Osteocyte (in vitro differentiated cells): ENCODE measurements around the gene PSAPL1. TPM values are rescaled to one million over a fixed set of nuclear protein-coding genes. Genes with fewer than 3 reads are reported as not detected.

Experiments
- DNase-seq: peaks from one replicate; pipeline ENCODE4 v3.0.0; 2021; ENCODE audit warnings: mixed read lengths; ENCODE audit not compliant: unreplicated experiment; ENCODE audit errors: extremely low spot score
- H3K27ac Mint-ChIP-seq: one replicate; pipeline ENCODE4 v1.8.0; 2021; ENCODE audit warnings: mild to moderate bottlenecking, mixed read lengths; ENCODE audit not compliant: unreplicated experiment
- H3K27me3 Mint-ChIP-seq: one replicate; pipeline ENCODE4 v1.8.0; 2021; ENCODE audit warnings: mixed read lengths; ENCODE audit not compliant: unreplicated experiment
- H3K36me3 Mint-ChIP-seq: one replicate; pipeline ENCODE4 v1.8.0; 2021; ENCODE audit warnings: mixed read lengths; ENCODE audit not compliant: unreplicated experiment
- H3K4me1 Mint-ChIP-seq: one replicate; pipeline ENCODE4 v1.8.0; 2021; ENCODE audit warnings: mixed read lengths; ENCODE audit not compliant: unreplicated experiment
- H3K4me3 Mint-ChIP-seq: one replicate; pipeline ENCODE4 v1.8.0; 2021; ENCODE audit warnings: mild to moderate bottlenecking, moderate library complexity, mixed read lengths; ENCODE audit not compliant: unreplicated experiment
- H3K9me3 Mint-ChIP-seq: one replicate; pipeline ENCODE4 v1.8.0; 2021; ENCODE audit warnings: mixed read lengths; ENCODE audit not compliant: unreplicated experiment
- total RNA-seq: library from RNA; stranded (reverse); gene quantifications from 2 replicates; pipeline ENCODE4 v1.2.1, GENCODE V29; 2021
- TF ChIP-seq, protein P1 (sequence below): fragments of 200-600 bp; sonication (generic); IDR thresholded peaks from 2 replicates; pipeline ENCODE4 v1.5.0; 2021; ENCODE audit warnings: antibody characterized with exemption, mild to moderate bottlenecking, moderate library complexity

PSAPL1 gene
- total RNA-seq, 1 donor from 2014 or later: not detected

DNA sequence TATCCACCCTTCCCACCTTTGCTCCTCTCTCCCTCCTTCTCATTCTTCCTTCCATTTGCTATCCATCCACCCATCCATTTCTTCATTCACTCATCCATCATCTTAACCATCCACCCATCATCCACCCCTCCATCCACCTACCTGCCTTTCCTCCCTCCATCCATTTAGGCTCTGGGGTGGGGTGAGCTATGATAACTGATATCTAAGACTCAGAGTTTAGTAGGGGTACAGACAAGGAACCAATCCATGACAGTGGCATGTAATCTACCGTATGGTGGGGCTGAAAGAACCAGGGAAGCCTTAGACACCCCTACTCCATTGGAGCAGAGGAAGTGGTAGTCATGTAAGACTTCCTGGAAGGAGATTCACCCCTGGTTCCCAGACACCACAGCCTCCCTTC lies 23.2 kb downstream of the PSAPL1 start:
- DNase-seq: peak; percentile 53
- H3K36me3 Mint-ChIP-seq: peaks cover 2% of the 10 kb centered on the region
- peaks cover 38% of the 10 kb centered on the region for H3K27me3 Mint-ChIP-seq
- peaks cover 20% of the 10 kb centered on the region for H3K9me3 Mint-ChIP-seq
- H3K27ac Mint-ChIP-seq: no peak overlapping the region
- no peak overlapping the region for H3K4me3 Mint-ChIP-seq
- H3K4me1 Mint-ChIP-seq: no peaks in the 10 kb centered on the region
- TF ChIP-seq, protein P1, sequence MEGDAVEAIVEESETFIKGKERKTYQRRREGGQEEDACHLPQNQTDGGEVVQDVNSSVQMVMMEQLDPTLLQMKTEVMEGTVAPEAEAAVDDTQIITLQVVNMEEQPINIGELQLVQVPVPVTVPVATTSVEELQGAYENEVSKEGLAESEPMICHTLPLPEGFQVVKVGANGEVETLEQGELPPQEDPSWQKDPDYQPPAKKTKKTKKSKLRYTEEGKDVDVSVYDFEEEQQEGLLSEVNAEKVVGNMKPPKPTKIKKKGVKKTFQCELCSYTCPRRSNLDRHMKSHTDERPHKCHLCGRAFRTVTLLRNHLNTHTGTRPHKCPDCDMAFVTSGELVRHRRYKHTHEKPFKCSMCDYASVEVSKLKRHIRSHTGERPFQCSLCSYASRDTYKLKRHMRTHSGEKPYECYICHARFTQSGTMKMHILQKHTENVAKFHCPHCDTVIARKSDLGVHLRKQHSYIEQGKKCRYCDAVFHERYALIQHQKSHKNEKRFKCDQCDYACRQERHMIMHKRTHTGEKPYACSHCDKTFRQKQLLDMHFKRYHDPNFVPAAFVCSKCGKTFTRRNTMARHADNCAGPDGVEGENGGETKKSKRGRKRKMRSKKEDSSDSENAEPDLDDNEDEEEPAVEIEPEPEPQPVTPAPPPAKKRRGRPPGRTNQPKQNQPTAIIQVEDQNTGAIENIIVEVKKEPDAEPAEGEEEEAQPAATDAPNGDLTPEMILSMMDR: no peak

DNA sequence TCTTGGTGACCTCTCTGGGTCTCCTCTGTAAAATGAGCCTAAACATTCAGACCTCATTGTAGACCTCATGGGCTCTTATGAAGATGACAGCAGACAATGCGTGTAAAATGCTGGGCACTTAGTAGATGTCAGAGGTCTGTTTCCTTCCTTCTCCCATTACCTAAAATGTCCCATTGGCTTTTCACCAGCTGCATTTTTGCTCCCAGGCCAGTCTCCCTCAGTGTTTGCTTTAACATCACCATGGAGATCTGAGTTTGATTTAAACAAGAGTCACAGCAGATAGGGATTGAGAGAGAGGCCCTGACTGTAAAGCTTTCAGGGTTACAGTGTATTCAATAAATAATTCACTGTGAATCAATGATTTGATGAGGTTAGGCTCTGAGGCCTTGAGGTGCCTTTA lies 24.3 kb downstream of the PSAPL1 start:
- peaks cover 26% of the 10 kb centered on the region for H3K9me3 Mint-ChIP-seq
- H3K4me1 Mint-ChIP-seq: no peaks in the 10 kb centered on the region
- no peak overlapping the region for H3K27ac Mint-ChIP-seq
- H3K36me3 Mint-ChIP-seq: peaks cover 2% of the 10 kb centered on the region
- TF ChIP-seq, protein P1: no peak
- H3K4me3 Mint-ChIP-seq: no peak overlapping the region
- DNase-seq: peak; percentile 8
- peaks cover 49% of the 10 kb centered on the region for H3K27me3 Mint-ChIP-seq

DNA sequence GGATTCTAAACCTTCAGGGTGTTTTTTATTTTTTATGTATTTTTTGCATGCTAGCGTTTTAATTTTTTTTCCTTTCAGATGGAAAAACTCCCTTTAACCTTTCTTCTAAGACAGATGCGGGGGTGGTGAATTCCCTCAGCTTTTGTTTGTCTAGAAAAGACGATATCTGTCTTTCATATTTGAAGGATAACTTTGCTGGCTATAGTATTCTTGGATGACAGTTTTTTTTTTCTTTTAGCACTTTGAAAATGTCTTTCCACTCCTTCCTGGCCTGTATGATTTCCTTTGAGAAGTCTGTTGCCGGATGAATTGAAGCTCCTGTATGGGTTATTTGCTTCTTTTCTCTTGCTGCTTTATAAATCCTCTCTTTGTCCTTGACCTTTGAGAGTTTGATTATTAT lies 26.6 kb downstream of the PSAPL1 start:
- peaks cover 2% of the 10 kb centered on the region for H3K36me3 Mint-ChIP-seq
- no peak overlapping the region for H3K27ac Mint-ChIP-seq
- peaks cover 32% of the 10 kb centered on the region for H3K9me3 Mint-ChIP-seq
- DNase-seq: no peak
- H3K4me1 Mint-ChIP-seq: no peaks in the 10 kb centered on the region
- peaks cover 42% of the 10 kb centered on the region for H3K27me3 Mint-ChIP-seq
- TF ChIP-seq, protein P1: no peak
- H3K4me3 Mint-ChIP-seq: no peak overlapping the region

- Mint-ChIP-seq H3K4me3 (no peak overlapping the region), H3K36me3 (peaks cover 2% of the 10 kb centered on the region), H3K9me3 (peaks cover 22% of the 10 kb centered on the region), H3K27me3 (peaks cover 47% of the 10 kb centered on the region), H3K4me1 (no peaks in the 10 kb centered on the region), H3K27ac (no peak overlapping the region)
- TF ChIP-seq, protein P1: no peak
- DNase-seq: peak; percentile 27
Measured at GRCh38 chr4:7403001-7403400, 31.7 kb downstream of the PSAPL1 start.

- Mint-ChIP-seq H3K27ac (no peak overlapping the region), H3K9me3 (peaks cover 22% of the 10 kb centered on the region), H3K27me3 (peaks cover 52% of the 10 kb centered on the region), H3K36me3 (peaks cover 2% of the 10 kb centered on the region), H3K4me3 (no peak overlapping the region), H3K4me1 (no peaks in the 10 kb centered on the region)
- peak; percentile 21 for DNase-seq
- TF ChIP-seq, protein P1: no peak
Measured at GRCh38 chr4:7402526-7402925, 32.2 kb downstream of the PSAPL1 start.
